OCI-LY7 (cell line): ENCODE results near the gene RNF213. TPM values are rescaled to one million over a fixed set of nuclear protein-coding genes. Genes with fewer than 3 reads are reported as not detected.

Source experiments
- BruUV-seq: library from RNA; stranded (reverse); fragments of 400-500 nt; replicated peaks from 2 replicates; lab custom pipeline; 2021; lab: Mats Ljungman, UMichigan
- CTCF ChIA-PET: fragments of 300-600 bp; sonication (Branson Sonifier 250); formaldehyde crosslinking; loops from one replicate; lab custom pipeline; 2022; ENCODE audit warnings: antibody characterized with exemption; ENCODE audit not compliant: unreplicated experiment; lab: Charles Lee
- POLR2A ChIA-PET: fragments of 300-600 bp; sonication (Branson Sonifier 250); formaldehyde crosslinking; loops from one replicate; lab custom pipeline; 2022; ENCODE audit warnings: antibody characterized with exemption; lab: Charles Lee
- DNase-seq: peaks from one replicate; pipeline ENCODE4 v3.0.0-alpha.2; 2015; ENCODE audit warnings: low spot score
- H2AFZ ChIP-seq: fragments of 200-600 bp; sonication (generic), shearing (Covaris generic); 2 replicates; pipeline ENCODE4 v1.6.1; 2014; ENCODE audit warnings: mild to moderate bottlenecking, antibody characterized with exemption, low read length, moderate library complexity
- H3K27ac ChIP-seq: fragments of 200-600 bp; sonication (generic); 2 replicates; pipeline ENCODE4 v1.5.1; 2014; ENCODE audit warnings: mixed run types, low read depth, mild to moderate bottlenecking, moderate library complexity, low read length, inconsistent platforms; ENCODE audit not compliant: poor library complexity, severe bottlenecking
- H3K36me3 ChIP-seq: fragments of 200-600 bp; sonication (generic); 2 replicates; pipeline ENCODE4 v1.6.1; 2014; ENCODE audit warnings: mild to moderate bottlenecking, antibody characterized with exemption, low read length, moderate library complexity, mixed read lengths; ENCODE audit not compliant: insufficient read depth
- H3K4me1 ChIP-seq: fragments of 200-600 bp; sonication (generic); 2 replicates; pipeline ENCODE4 v1.5.1; 2014; ENCODE audit warnings: mild to moderate bottlenecking, low read length; ENCODE audit not compliant: insufficient read depth, poor library complexity, severe bottlenecking
- H3K4me2 ChIP-seq: fragments of 200-600 bp; sonication (generic); 2 replicates; pipeline ENCODE4 v1.6.1; 2014; ENCODE audit warnings: mild to moderate bottlenecking, low read length
- H3K4me3 ChIP-seq: fragments of 200-600 bp; sonication (generic); 2 replicates; pipeline ENCODE4 v1.5.1; 2014; ENCODE audit warnings: mild to moderate bottlenecking, low read depth, low read length; ENCODE audit not compliant: poor library complexity, severe bottlenecking
- H3K79me2 ChIP-seq: fragments of 200-600 bp; sonication (generic); 2 replicates; pipeline ENCODE4 v1.6.1; 2016; ENCODE audit warnings: low read depth, mild to moderate bottlenecking, low read length, moderate library complexity, mixed read lengths; ENCODE audit not compliant: insufficient read depth
- H3K9me2 ChIP-seq: fragments of 200-600 bp; sonication (generic); 2 replicates; pipeline ENCODE4 v1.6.1; 2016; ENCODE audit warnings: mild to moderate bottlenecking, low read length, mixed read lengths; ENCODE audit not compliant: insufficient read depth
- H3K9me3 ChIP-seq: fragments of 200-600 bp; sonication (generic); 2 replicates; pipeline ENCODE4 v1.6.1; 2014; ENCODE audit warnings: mild to moderate bottlenecking, mixed run types, low read length, mixed read lengths
- H4K20me1 ChIP-seq: fragments of 200-600 bp; sonication (generic); 2 replicates; pipeline ENCODE4 v1.6.1; 2014; ENCODE audit warnings: mild to moderate bottlenecking, antibody characterized with exemption, low read length, moderate library complexity, mixed read lengths; ENCODE audit not compliant: insufficient read depth
- EZH2phosphoT487 ChIP-seq: fragments of 200-600 bp; sonication (generic); IDR thresholded peaks from 2 replicates; pipeline ENCODE4 v1.6.1; 2018; ENCODE audit warnings: low read depth, borderline replicate concordance, mild to moderate bottlenecking, mixed run types, antibody characterized with exemption, low read length, moderate library complexity, mixed read lengths
- intact Hi-C: fragments of 100-400 bp; cut with micrococcal nuclease; formaldehyde crosslinking; loops from one replicate; pipeline ENCODE4 v1.10.0; 2022; ENCODE audit not compliant: unreplicated experiment
- total RNA-seq, 2 experiments: library from RNA; depleted of rRNA in 1 of 2; stranded (reverse); fragments of >200 nt in 1 of 2; shearing (Covaris generic) in 1 of 2; gene quantifications; 2 replicates each; pipeline ENCODE4 v1.2.3, GENCODE V29; 2014 to 2022
- TF ChIP-seq, protein P1 (sequence below): fragments of 200-600 bp; sonication (generic); conservative IDR thresholded peaks from 2 replicates; pipeline ENCODE4 v1.5.1; 2014; ENCODE audit warnings: mild to moderate bottlenecking, antibody characterized with exemption, low read length, moderate library complexity, mixed read lengths

Gene RNF213
- total RNA-seq, 2 experiments from 2014 or later: 58.8 to 68.6 TPM

DNA sequence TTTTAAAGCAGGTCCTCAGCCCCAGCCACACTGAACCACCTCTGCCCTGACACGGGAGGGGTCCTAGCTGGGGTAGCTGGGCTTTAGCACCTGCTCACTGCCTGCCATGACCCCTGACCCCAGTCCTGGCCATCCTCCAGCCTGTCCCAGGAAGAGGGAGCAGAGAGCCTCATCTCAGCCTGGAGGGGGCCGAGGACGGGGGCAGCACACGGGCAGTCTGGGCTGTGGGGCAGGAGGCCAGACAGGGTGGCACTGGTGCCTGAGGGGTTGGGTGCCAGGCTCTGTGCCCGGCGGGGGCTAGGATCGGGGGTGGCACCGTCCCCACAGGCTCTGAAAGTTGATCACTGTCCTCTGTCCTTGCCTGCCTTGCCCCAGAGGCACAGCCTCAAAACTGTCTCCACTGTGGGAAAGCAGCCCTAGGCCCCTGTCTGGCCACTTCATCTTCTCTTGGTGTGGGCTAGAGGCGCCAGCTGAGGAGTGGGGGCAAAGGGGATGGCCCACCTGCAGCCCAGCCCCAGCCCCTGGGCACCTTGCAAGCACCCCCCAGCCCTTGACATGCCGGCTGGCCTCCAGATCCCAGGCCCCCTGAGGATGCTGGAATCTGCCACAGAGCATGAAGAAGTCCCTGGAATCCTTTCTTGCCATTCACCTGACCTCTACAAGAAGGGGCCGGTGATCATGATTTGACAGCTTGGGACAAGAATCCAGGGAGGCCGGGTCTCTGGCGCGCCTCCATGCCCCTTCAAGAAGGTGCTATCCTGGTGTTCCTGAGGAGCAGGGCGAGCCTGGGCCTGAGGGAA, 170.0 kb downstream of the RNF213 start:
- Histone ChIP-seq H3K9me3 (no peaks in the 10 kb centered on the region), H3K4me2 (no peak overlapping the region), H3K4me1 (peaks cover 4% of the 10 kb centered on the region), H3K79me2 (no peaks in the 10 kb centered on the region), H2AFZ (no peak overlapping the region), H3K36me3 (no peaks in the 10 kb centered on the region), H3K27ac (no peak overlapping the region), H3K9me2 (no peaks in the 10 kb centered on the region), H4K20me1 (no peaks in the 10 kb centered on the region), H3K4me3 (no peak overlapping the region)
- intact Hi-C loops: no loop called here
- no peak for DNase-seq
- TF ChIP-seq, protein P1, sequence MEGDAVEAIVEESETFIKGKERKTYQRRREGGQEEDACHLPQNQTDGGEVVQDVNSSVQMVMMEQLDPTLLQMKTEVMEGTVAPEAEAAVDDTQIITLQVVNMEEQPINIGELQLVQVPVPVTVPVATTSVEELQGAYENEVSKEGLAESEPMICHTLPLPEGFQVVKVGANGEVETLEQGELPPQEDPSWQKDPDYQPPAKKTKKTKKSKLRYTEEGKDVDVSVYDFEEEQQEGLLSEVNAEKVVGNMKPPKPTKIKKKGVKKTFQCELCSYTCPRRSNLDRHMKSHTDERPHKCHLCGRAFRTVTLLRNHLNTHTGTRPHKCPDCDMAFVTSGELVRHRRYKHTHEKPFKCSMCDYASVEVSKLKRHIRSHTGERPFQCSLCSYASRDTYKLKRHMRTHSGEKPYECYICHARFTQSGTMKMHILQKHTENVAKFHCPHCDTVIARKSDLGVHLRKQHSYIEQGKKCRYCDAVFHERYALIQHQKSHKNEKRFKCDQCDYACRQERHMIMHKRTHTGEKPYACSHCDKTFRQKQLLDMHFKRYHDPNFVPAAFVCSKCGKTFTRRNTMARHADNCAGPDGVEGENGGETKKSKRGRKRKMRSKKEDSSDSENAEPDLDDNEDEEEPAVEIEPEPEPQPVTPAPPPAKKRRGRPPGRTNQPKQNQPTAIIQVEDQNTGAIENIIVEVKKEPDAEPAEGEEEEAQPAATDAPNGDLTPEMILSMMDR: no peak
- no peak for TF ChIP-seq EZH2phosphoT487
- ChIA-PET CTCF (no interaction called here), POLR2A (interaction anchor here (0.5 kb wide), 1 partner anchor 1208 kb away, joined by 3 read pairs; no protein-coding TSS in a partner anchor)
- BruUV-seq: no TSS peak

DNA sequence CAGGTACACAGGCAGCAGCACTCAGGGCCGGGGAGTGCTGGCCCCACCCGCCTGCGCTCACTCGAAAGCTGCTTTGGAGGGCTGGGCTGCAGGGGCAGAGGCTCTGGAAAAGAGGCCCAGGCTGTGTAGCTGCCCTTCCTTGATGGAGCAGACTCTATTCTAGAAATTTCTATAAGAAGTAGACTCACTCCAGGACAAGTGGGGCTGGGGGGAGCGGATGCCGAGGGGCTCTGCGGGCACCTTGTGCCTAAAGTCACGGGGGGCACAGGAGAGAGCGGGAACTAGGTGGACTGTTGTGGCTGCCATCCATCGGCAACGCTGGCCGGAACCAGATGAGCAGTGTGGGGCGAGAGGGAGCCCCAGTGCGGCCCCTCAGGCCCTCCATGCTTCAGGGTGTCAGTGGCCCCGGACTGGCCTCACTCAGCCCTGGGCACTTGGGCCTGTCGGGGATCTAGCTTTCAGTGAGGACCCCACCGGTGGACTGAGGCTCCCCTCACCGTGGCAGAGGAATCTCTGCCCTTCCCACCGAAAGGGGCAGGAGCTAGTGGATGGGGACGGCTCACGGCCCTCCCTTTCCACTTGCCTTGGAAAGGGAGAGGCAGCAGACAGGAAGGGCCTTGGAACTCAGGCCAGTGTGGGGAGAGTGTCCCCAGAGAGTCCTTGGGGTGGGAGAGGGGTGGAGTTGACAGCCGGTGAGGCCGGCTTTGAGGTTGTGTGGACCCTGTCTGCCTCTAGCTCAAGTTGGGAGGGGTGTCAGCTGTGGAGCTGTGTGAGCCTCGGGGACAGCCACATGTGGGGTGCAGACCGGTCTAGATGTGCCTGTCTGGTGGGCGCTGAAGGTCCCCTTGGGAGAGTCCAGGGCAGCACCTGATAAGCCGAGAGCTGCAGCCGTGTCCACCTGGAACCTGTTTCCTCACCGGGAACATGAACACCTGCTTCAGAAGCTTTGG, 170.9 kb downstream of the RNF213 start:
- ChIA-PET CTCF (no interaction called here), POLR2A (no interaction called here)
- no peaks in the 10 kb centered on the region for H3K9me2 ChIP-seq
- no peaks in the 10 kb centered on the region for H3K36me3 ChIP-seq
- no peaks in the 10 kb centered on the region for H3K4me1 ChIP-seq
- no peaks in the 10 kb centered on the region for H4K20me1 ChIP-seq
- DNase-seq: no peak
- BruUV-seq: no TSS peak
- no peak overlapping the region for H3K27ac ChIP-seq
- no peaks in the 10 kb centered on the region for H3K79me2 ChIP-seq
- intact Hi-C loops: no loop called here
- no peak overlapping the region for H3K4me3 ChIP-seq
- H3K4me2 ChIP-seq: no peak overlapping the region
- TF ChIP-seq EZH2phosphoT487: no peak
- TF ChIP-seq, protein P1: no peak
- H3K9me3 ChIP-seq: no peaks in the 10 kb centered on the region
- H2AFZ ChIP-seq: no peak overlapping the region
